ENCODE data around the gene CHST8. TPM values are rescaled to one million over a fixed set of nuclear protein-coding genes. Genes with fewer than 3 reads are reported as not detected.
"Not testable (repeated sequence)": the region's sequence is repeated elsewhere in the genome, so short reads cannot be mapped to it uniquely, and the experiment has no call there.

CHST8 gene
- total RNA-seq, 2 experiments from 2014 or later: not detected

GRCh38 chr19:33654840-33655508 is 33.2 kb downstream of the CHST8 start:
- intact Hi-C loops (cut with DNase I, micrococcal nuclease): no loop called here
- ChIA-PET POLR2A (no interaction called here), CTCF (interaction anchor here (1.3 kb wide), 1 partner anchor 123 kb away, joined by 5 read pairs; no protein-coding TSS in a partner anchor)
- DNase-seq (no peak), ATAC-seq (no peak)
- no peaks in the 10 kb centered on the region for H3K4me1 Mint-ChIP-seq
- no peaks in the 10 kb centered on the region for H3K36me3 Mint-ChIP-seq (ENCODE audit: low read depth)
- H3K27ac Mint-ChIP-seq: no peak overlapping the region
- peaks cover 10% of the 10 kb centered on the region for H3K27me3 Mint-ChIP-seq
- peaks cover 1% of the 10 kb centered on the region for H3K9me3 Mint-ChIP-seq (ENCODE audit: low read depth)
- H3K4me3 Mint-ChIP-seq: no peak overlapping the region

- ATAC-seq (no peak), DNase-seq (no peak)
- Mint-ChIP-seq H3K4me1 (no peaks in the 10 kb centered on the region), H3K4me3 (no peak overlapping the region), H3K27ac (no peak overlapping the region), H3K36me3 (ENCODE audit: low read depth) (no peaks in the 10 kb centered on the region), H3K9me3 (ENCODE audit: low read depth) (no peaks in the 10 kb centered on the region), H3K27me3 (peaks cover 6% of the 10 kb centered on the region)
- intact Hi-C loops (cut with DNase I, micrococcal nuclease): no loop called here
- POLR2A ChIA-PET: no interaction called here
- CTCF ChIA-PET: no interaction called here
Measured at GRCh38 chr19:33659835-33660234, 38.1 kb downstream of the CHST8 start.

- Mint-ChIP-seq H3K36me3 (ENCODE audit: low read depth) (no peaks in the 10 kb centered on the region), H3K4me1 (no peaks in the 10 kb centered on the region), H3K27me3 (peaks cover 6% of the 10 kb centered on the region), H3K9me3 (ENCODE audit: low read depth) (no peaks in the 10 kb centered on the region), H3K27ac (no peak overlapping the region), H3K4me3 (no peak overlapping the region)
- DNase-seq (no peak), ATAC-seq (no peak)
- intact Hi-C loops (cut with DNase I, micrococcal nuclease): no loop called here
- POLR2A ChIA-PET: no interaction called here
- CTCF ChIA-PET: interaction anchor here (0.5 kb wide), 1 partner anchor 240 kb away, joined by 4 read pairs; no protein-coding TSS in a partner anchor
Measured at GRCh38 chr19:33660410-33661124, 38.8 kb downstream of the CHST8 start.

GRCh38 chr19:33661336-33661735 is 39.6 kb downstream of the CHST8 start:
- ATAC-seq: no peak
- H3K27me3 Mint-ChIP-seq: peaks cover 4% of the 10 kb centered on the region
- no peaks in the 10 kb centered on the region for H3K4me1 Mint-ChIP-seq
- ChIA-PET POLR2A (no interaction called here), CTCF (interaction anchor here (0.6 kb wide), 1 partner anchor 181 kb away, joined by 3 read pairs; no protein-coding TSS in a partner anchor)
- no peaks in the 10 kb centered on the region for H3K9me3 Mint-ChIP-seq (ENCODE audit: low read depth)
- no peaks in the 10 kb centered on the region for H3K36me3 Mint-ChIP-seq (ENCODE audit: low read depth)
- H3K4me3 Mint-ChIP-seq: no peak overlapping the region
- no peak overlapping the region for H3K27ac Mint-ChIP-seq
- DNase-seq: no peak
- intact Hi-C loops (cut with DNase I, micrococcal nuclease): no loop called here

GRCh38 chr19:33662391-33663092 is 40.8 kb downstream of the CHST8 start:
- H3K4me1 Mint-ChIP-seq: no peaks in the 10 kb centered on the region
- H3K36me3 Mint-ChIP-seq (ENCODE audit: low read depth): no peaks in the 10 kb centered on the region
- no peaks in the 10 kb centered on the region for H3K9me3 Mint-ChIP-seq (ENCODE audit: low read depth)
- intact Hi-C loops (cut with DNase I, micrococcal nuclease): no loop called here
- ChIA-PET CTCF (no interaction called here), POLR2A (no interaction called here)
- H3K27ac Mint-ChIP-seq: no peak overlapping the region
- H3K4me3 Mint-ChIP-seq: no peak overlapping the region
- H3K27me3 Mint-ChIP-seq: no peaks in the 10 kb centered on the region
- DNase-seq: no peak
- ATAC-seq: no peak

- intact Hi-C loops (cut with DNase I, micrococcal nuclease); ATAC-seq; H3K27ac Mint-ChIP-seq; H3K4me1 Mint-ChIP-seq; H3K27me3 Mint-ChIP-seq; H3K4me3 Mint-ChIP-seq; CTCF ChIA-PET; H3K36me3 Mint-ChIP-seq (ENCODE audit: low read depth); DNase-seq; H3K9me3 Mint-ChIP-seq (ENCODE audit: low read depth); POLR2A ChIA-PET: not testable (repeated sequence)
Measured at GRCh38 chr19:33663316-33663715, 41.6 kb downstream of the CHST8 start.

GRCh38 chr19:33664744-33665143 is 43.0 kb downstream of the CHST8 start:
- CTCF ChIA-PET: no interaction called here

GRCh38 chr19:33665776-33666595 is 44.2 kb downstream of the CHST8 start:
- Mint-ChIP-seq H3K36me3 (ENCODE audit: low read depth) (no peaks in the 10 kb centered on the region), H3K9me3 (ENCODE audit: low read depth) (no peaks in the 10 kb centered on the region), H3K4me1 (no peaks in the 10 kb centered on the region), H3K27me3 (no peaks in the 10 kb centered on the region), H3K4me3 (no peak overlapping the region), H3K27ac (no peak overlapping the region)
- ChIA-PET CTCF (no interaction called here), POLR2A (no interaction called here)
- intact Hi-C loops (cut with DNase I, micrococcal nuclease): no loop called here
- DNase-seq (no peak), ATAC-seq (no peak)

More at GRCh38 chr19:33664744-33665143, 43.0 kb downstream of the CHST8 start:
- Mint-ChIP-seq H3K27ac (no peak overlapping the region), H3K9me3 (ENCODE audit: low read depth) (no peaks in the 10 kb centered on the region), H3K4me1 (no peaks in the 10 kb centered on the region), H3K27me3 (no peaks in the 10 kb centered on the region), H3K4me3 (no peak overlapping the region), H3K36me3 (ENCODE audit: low read depth) (no peaks in the 10 kb centered on the region)
- POLR2A ChIA-PET: no interaction called here
- DNase-seq: no peak
- no peak for ATAC-seq
- intact Hi-C loops (cut with DNase I, micrococcal nuclease): no loop called here

GRCh38 chr19:33667141-33667650 is 45.4 kb downstream of the CHST8 start:
- DNase-seq: no peak
- Mint-ChIP-seq H3K36me3 (ENCODE audit: low read depth) (no peaks in the 10 kb centered on the region), H3K27me3 (no peaks in the 10 kb centered on the region), H3K4me1 (no peaks in the 10 kb centered on the region), H3K4me3 (no peak overlapping the region), H3K27ac (no peak overlapping the region), H3K9me3 (ENCODE audit: low read depth) (no peaks in the 10 kb centered on the region)
- CTCF ChIA-PET: no interaction called here
- POLR2A ChIA-PET: no interaction called here
- intact Hi-C loops (cut with DNase I, micrococcal nuclease): no loop called here
- ATAC-seq: no peak

GRCh38 chr19:33667881-33668280 is 46.1 kb downstream of the CHST8 start:
- ChIA-PET POLR2A (no interaction called here), CTCF (interaction anchor here (0.7 kb wide), 1 partner anchor 537 kb away, joined by 3 read pairs; no protein-coding TSS in a partner anchor)
- no peaks in the 10 kb centered on the region for H3K4me1 Mint-ChIP-seq
- H3K4me3 Mint-ChIP-seq: no peak overlapping the region
- no peaks in the 10 kb centered on the region for H3K36me3 Mint-ChIP-seq (ENCODE audit: low read depth)
- peaks cover 4% of the 10 kb centered on the region for H3K27me3 Mint-ChIP-seq
- no peak for ATAC-seq
- no peak overlapping the region for H3K27ac Mint-ChIP-seq
- intact Hi-C loops (cut with DNase I, micrococcal nuclease): no loop called here
- no peaks in the 10 kb centered on the region for H3K9me3 Mint-ChIP-seq (ENCODE audit: low read depth)
- no peak for DNase-seq

- intact Hi-C loops (cut with DNase I, micrococcal nuclease): no loop called here
- no peak for ATAC-seq
- H3K4me1 Mint-ChIP-seq: no peaks in the 10 kb centered on the region
- no peak overlapping the region for H3K27ac Mint-ChIP-seq
- H3K36me3 Mint-ChIP-seq (ENCODE audit: low read depth): no peaks in the 10 kb centered on the region
- H3K27me3 Mint-ChIP-seq: peaks cover 5% of the 10 kb centered on the region
- H3K4me3 Mint-ChIP-seq: no peak overlapping the region
- ChIA-PET POLR2A (no interaction called here), CTCF (interaction anchor here (0.8 kb wide), 1 partner anchor 413 kb away, joined by 3 read pairs; no protein-coding TSS in a partner anchor)
- no peaks in the 10 kb centered on the region for H3K9me3 Mint-ChIP-seq (ENCODE audit: low read depth)
- no peak for DNase-seq
Measured at GRCh38 chr19:33668968-33669367, 47.2 kb downstream of the CHST8 start.

Measured in activated CD4-positive, alpha-beta T cell treated with anti-CD3 and anti-CD28 coated beads for 36 hours (primary cell).